GM20431 (cell line): Measurements from ENCODE around the gene MAGI1.

Experiments used
- in situ Hi-C: fragments of 300-500 bp; cut with MseI, MboI; formaldehyde crosslinking; loops from one replicate; pipeline ENCODE4 v1.15.0; 2020; ENCODE audit warnings: low sequenced_read_pairs; ENCODE audit not compliant: unreplicated experiment

MAGI1 gene

GRCh38 chr3:65443739-65444446 is 594.8 kb downstream of the MAGI1 start:
- in situ Hi-C loops: no loop called here

DNA sequence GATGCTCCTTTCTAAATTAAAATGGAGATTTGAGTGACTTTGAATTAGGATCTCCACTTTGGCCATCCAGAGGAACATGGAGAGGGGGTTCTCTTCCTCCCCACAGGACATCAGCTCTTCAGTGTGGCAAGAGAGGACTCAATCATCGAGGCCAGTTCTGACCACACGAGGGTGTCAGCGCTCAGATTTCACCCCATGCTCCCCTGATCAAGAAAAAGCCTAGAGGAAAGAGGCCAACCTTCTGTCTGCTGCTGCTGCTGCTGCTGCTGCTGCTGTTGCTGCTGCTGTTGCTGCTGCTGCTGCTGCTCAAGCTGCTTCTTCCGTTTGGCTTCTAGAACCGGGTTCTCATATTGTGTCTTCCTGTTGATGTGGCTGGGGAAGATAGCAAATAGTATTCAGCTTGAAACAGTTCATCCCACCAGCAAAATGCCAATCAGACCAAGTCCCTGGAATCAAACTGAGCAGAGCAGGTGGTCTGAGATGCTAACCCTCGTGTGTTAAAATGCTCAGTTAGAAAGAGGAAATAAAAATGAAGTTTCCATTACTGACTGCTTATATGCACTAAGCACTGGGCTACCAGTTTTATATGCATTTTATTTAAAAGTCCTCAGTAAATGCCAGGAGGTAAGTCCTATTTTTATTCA is 599.0 kb downstream of the MAGI1 start:
- in situ Hi-C loops: no loop called here

DNA sequence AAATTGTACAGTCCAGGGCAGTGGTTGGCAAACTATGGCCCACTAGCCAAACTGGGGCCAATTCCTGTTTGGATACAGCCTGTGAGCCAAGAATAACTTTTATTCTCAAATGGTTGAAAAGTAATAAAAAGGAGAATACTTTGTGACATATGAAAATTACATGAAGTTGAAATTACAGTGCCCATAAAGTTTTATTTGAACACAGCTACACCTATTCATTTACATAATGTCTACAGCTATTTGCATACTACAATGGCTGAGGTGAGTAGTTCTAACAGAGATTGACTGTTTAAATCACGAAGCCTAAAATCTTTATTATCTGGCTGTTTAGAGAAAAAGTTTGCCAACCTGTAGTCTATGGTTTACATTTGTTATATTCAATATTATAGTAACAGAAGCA is 600.1 kb downstream of the MAGI1 start:
- in situ Hi-C loops: no loop called here

DNA sequence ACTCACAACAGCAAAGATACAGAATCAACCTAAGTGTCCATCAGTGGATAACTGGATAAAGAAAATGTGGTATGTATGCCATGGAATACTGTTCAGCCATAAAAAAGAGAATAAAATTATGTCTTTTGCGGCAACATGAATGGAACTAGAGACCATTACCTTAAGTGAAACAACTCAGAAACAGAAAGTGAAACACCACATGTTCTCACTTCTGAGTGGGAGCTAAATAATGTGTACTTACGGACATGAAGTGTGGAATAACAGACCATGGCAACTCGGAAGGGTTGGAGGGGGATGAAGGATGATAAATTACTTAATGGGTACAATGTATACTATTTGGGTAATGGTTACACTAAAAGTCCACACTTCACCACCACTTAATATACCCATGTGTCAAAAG is 600.6 kb downstream of the MAGI1 start:
- in situ Hi-C loops: no loop called here

DNA sequence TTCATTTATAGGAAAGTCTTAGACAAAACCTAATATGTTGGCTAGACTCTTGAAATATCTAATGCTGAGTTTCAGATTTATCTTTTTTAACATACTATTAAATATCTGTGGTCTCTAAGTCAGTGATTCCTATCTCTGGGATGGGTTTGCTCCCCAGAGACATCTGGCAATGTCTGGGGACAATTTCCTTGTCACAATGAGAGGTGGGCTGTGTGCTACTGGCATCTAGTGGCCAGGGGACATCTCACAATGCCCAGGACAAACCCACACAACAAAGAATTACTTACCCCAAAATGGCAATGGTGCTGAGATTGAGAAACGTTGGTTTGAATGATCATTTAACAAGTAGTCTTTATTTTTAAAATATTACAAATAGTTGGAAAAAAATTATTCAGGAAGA is 602.1 kb downstream of the MAGI1 start:
- in situ Hi-C loops: no loop called here

DNA sequence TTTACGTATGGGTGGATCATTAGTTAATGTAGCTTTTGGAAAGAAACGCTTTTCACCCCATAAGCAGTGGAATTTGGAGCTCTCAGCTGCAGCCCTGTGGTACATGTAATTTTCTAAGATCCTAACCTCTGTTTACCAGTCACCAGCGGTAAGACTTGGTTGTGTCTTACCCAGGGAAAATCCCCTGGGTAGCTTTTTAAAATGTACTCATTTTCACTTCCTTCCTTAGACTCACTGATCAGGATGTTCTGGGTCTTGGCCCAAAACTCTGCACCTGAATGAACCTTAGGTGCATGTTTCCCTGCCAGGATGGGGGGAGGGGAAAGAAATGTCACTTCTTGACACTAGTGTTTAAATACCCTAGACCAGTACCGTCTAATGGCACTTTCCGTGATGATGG is 605.2 kb downstream of the MAGI1 start:
- in situ Hi-C loops: no loop called here

- in situ Hi-C loops: no loop called here
These were observed 606.2 kb downstream of the MAGI1 start for GRCh38 chr3:65432388-65433003.

DNA sequence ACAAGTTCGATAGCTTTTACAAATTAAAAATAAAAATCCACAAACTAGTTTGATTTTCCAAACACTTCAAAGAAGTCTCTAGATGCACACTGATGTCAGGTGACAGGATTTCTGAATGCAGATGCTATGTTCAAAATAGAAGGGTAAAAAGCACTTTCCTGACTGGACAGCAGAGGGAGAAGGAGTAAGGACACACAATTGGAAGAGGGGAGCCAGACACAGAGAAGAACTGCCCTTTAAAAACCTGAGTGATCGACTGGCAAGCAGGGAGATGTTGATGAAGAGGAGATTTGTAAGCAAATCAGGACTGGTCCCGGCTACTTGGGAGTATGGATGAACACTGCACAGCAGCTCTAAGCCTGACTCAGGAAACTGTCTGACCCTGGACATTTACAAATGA is 612.8 kb downstream of the MAGI1 start:
- in situ Hi-C loops: no loop called here

GRCh38 chr3:65422154-65422553 is 616.6 kb downstream of the MAGI1 start:
- in situ Hi-C loops: no loop called here

GRCh38 chr3:65419233-65419632 is 619.5 kb downstream of the MAGI1 start:
- in situ Hi-C loops: no loop called here

DNA sequence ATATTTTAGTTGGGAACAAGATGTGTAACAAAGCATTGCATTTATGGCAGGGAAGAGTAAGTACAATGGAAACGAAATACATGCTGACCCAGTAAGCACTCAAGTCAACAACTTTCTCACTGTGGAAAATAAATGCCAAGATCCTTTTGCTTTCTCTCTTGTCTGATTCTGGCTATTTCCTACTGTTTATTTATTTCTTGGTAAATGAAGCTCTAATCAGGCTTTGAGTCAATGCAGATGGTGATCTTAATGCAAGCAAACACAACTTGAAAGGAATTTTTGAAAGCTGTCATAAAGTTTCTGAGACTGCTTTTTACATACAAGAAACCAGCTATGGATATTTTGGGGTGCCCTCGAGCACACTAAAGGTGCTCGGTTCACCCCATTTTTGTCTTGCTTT is 624.8 kb downstream of the MAGI1 start:
- in situ Hi-C loops: no loop called here

- in situ Hi-C loops: no loop called here
These were observed 626.1 kb downstream of the MAGI1 start for GRCh38 chr3:65412588-65412987.

DNA sequence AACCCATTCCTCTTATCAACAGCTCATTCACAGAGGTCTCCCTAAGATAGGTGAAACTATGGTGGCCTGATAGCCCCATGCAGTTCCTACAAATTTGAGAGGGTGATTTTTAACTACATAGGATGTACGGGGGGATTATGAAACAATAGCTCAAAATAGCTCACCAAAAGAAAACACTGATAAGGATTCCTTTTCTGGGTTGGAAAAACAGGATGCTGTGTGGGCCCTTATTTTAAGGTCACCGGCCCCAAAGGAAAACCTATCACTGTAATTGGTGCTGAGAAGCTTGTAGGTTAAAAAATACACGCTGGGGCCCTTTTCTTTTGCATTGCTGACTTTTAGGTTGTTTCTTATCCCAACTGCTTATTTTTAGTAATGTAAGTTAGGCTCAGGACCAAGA is 627.4 kb downstream of the MAGI1 start:
- in situ Hi-C loops: no loop called here

DNA sequence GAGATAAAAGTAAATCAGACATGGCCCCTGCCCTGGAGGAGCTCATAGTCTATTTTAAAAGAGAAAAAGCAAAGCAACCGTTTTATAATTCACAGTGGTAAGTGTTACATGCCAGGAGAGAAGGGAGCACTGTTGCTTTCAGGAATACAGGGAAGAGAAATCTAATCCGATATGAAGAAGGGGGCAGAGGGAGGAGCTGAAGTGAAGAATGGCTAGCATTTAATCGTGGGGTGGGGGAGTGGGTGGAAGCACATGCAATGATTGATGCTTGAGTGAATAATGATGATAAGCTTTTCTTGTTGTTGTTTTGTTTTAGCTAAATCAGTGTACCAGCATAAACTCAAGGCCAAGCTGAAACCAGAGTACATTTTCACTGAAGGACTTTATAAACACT is 629.5 kb downstream of the MAGI1 start:
- in situ Hi-C loops: no loop called here

- in situ Hi-C loops: no loop called here
These were observed 630.1 kb downstream of the MAGI1 start for GRCh38 chr3:65408531-65409175.

GRCh38 chr3:65406470-65406869 is 632.2 kb downstream of the MAGI1 start:
- in situ Hi-C loops: no loop called here

GRCh38 chr3:65402597-65402996 is 636.1 kb downstream of the MAGI1 start:
- in situ Hi-C loops: no loop called here

DNA sequence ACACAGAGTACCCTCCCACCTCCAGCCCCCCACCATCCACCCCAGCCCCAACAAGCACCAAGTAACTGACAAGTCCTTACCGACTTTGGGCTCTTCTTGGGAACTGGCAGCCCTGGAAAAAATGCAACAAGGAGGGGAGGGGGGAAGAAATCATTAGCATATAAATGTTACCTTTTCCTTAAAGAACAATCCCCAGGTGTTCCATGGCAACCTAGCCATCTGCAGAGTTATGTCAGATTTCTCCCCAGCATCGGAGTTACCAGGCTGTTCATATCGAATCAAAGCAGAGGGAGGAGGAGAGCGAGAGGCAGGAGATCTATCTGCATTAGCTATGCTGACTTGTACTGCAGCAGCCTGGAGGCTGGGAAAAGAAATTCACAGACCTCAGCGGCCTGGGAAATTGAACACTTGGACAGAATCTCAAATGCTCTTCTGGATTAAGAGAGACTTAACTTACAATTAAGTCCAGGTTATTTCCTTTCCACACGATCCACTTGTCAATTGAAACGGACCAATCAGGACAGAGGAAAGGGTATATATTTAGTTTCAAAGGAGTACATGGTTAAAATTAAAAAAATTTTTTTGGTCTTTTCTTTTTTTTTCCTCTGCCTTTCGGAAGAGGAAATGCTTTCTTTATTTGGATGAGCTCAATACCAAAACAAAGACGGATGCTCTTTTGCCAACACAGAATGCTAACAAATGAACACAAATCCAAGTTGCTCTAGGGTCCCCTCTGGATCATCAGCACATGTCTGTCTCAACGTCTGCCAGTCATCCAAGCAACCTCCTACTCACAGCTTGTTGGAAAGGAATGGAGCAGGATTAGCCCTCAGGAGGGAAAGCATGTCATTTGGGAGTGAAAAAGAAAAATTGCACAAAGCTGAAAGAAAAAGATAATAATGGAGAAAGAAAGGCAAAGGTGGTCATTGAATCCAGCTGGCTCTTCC is 637.1 kb downstream of the MAGI1 start:
- in situ Hi-C loops: no loop called here

DNA sequence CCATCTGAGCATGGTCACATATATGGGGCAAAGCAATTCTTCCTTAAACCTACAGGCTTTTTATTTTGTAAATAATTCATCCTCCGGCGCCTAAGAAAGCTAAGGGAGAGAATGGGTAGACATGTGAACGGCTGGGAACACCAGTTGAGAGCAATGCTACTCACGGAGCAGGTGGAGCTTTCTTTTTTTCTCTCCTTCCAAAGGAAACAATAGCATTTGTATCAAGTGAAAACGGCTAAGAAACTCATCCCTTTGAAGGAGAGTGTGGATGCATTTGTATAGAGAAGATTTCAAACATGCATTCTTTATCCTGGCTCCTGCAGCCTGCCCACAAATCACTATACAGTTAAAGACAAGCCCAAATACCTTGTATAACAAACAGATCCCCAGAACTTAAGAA is 637.8 kb downstream of the MAGI1 start:
- in situ Hi-C loops: no loop called here

GRCh38 chr3:65398953-65399352 is 639.8 kb downstream of the MAGI1 start:
- in situ Hi-C loops: no loop called here
